Skeletal muscle satellite cell (primary cell): ENCODE measurements around the gene DLGAP4.

Experiments used
- H3K27me3 ChIP-seq: 2 replicates; pipeline ENCODE4 v1.7.0; 2013; ENCODE audit warnings: low read length; ENCODE audit not compliant: control insufficient read depth, insufficient read depth
- H3K36me3 ChIP-seq: 2 replicates; pipeline ENCODE4 v1.7.0; 2013; ENCODE audit warnings: mild to moderate bottlenecking, control low read depth, low read length; ENCODE audit not compliant: insufficient read depth
- H3K4me1 ChIP-seq: 2 replicates; pipeline ENCODE4 v1.7.0; 2013; ENCODE audit warnings: low read length; ENCODE audit not compliant: control insufficient read depth, insufficient read depth
- H3K4me2 ChIP-seq: 2 replicates; pipeline ENCODE4 v1.7.0; 2013; ENCODE audit warnings: mild to moderate bottlenecking, low read length
- H3K4me3 ChIP-seq: 2 replicates; pipeline ENCODE4 v1.7.0; 2013; ENCODE audit warnings: low read length
- H3K9ac ChIP-seq: 2 replicates; pipeline ENCODE4 v1.7.0; 2013; ENCODE audit warnings: mild to moderate bottlenecking, low read depth, low read length, moderate library complexity
- H3K9me3 ChIP-seq: replicated peaks from 2 replicates; pipeline ENCODE4 v1.7.0; 2013; ENCODE audit warnings: mild to moderate bottlenecking, control low read depth, low read length

DLGAP4 gene

DNA sequence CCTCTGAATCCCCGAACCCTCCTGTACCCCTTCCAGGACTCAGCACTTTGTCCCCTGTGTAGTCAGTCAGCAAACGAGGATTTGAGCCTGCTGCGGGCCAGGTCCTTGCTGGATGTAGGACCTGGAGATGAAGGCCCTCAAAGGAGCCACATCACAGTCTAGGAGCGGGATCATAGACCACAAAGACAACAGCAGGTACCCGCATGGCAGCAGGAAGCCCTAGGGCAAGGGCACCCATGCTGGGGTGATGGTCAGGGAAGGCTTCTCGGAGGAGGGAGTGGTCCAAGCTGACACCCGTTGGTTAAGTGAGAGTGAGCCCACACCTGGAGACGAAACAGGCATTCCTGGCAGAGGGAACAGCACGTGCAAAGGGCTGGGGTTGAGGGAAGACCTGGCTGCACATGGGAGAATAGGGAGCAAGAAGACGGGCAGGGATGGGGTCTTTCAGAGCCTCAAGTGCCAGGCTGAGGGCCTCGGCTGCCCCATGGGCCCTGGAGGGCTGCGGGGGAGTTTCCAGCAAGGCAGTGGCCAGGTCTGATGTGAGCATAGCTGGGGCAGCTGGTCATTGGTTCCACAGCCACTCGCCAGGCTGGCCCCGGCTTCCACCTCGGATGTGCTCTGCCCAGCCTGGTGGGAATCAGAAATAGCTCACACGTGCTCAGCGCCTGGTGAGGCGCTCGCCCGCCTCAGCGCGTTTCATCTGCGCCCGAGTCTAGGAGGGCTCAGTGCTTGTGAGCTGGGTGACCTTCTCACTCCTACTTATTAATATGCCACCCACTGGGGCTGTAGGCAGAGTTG, 15.0 kb downstream of the DLGAP4 start:
- H3K9me3 ChIP-seq, result no peaks in the 10 kb centered on the region
- H3K4me1 ChIP-seq, result no peaks in the 10 kb centered on the region
- H3K4me3 ChIP-seq, result no peak overlapping the region
- no peak overlapping the region for H3K4me2 ChIP-seq
- H3K27me3 ChIP-seq, result peaks cover 41% of the 10 kb centered on the region
- H3K36me3 ChIP-seq, result no peaks in the 10 kb centered on the region
- H3K9ac ChIP-seq, result no peak overlapping the region

- no peak overlapping the region for H3K9ac ChIP-seq
- H3K4me1 ChIP-seq, result no peaks in the 10 kb centered on the region
- H3K27me3 ChIP-seq, result peaks cover 34% of the 10 kb centered on the region
Observed at GRCh38 chr20:36322131-36322530, 16.0 kb downstream of the DLGAP4 start.

DNA sequence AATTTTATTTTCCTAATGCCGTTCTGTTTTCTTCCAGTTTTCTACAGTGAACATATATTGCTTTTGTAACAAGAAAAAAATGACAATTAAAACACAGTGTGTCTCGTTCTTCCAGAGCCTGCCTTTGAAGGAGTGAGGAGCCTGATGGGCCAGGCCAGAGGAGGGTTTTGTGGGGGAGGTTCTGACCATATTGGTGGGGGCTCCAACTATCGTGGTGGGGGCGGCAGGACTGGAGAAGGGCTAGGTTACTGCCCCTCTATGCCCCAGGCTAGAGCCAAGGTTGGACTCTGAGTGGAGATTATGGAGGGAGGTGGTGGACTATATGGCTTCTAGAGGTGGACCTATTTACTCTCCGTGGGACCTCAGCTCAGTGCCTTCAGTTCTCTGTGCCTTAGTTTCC, 24.0 kb downstream of the DLGAP4 start:
- H3K4me1 ChIP-seq, result no peaks in the 10 kb centered on the region
- H3K4me2 ChIP-seq, result no peak overlapping the region
- H3K4me3 ChIP-seq, result no peak overlapping the region
- peaks cover 44% of the 10 kb centered on the region for H3K27me3 ChIP-seq
- no peaks in the 10 kb centered on the region for H3K9me3 ChIP-seq
- no peaks in the 10 kb centered on the region for H3K36me3 ChIP-seq
- no peak overlapping the region for H3K9ac ChIP-seq

More at GRCh38 chr20:36322131-36322530, 16.0 kb downstream of the DLGAP4 start:
- H3K4me3 ChIP-seq, result no peak overlapping the region
- no peaks in the 10 kb centered on the region for H3K9me3 ChIP-seq
- no peak overlapping the region for H3K4me2 ChIP-seq
- no peaks in the 10 kb centered on the region for H3K36me3 ChIP-seq

DNA sequence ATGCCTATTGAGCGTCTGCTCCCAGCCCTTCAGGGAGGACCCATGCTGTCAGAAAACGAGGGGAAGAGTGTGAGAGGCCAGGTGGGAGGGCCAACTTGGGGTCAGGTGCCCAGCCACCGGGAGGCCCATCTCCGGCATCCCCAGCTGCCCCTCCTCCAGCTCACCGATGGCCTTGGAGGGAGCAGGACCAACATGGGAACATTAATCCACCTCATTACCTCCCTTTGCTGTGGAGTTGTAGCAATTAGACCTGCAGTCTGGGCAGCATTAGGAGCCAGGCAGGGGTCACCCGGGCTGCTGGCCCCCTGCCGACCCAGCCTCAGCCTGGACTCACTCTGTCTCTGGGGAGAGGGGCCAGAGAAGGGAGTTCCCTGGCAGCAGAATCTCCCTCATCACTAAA, 25.1 kb downstream of the DLGAP4 start:
- Histone ChIP-seq H3K9me3 (no peaks in the 10 kb centered on the region), H3K36me3 (no peaks in the 10 kb centered on the region), H3K4me2 (no peak overlapping the region), H3K9ac (no peak overlapping the region), H3K27me3 (peaks cover 55% of the 10 kb centered on the region), H3K4me1 (no peaks in the 10 kb centered on the region), H3K4me3 (no peak overlapping the region)

GRCh38 chr20:36333841-36334240, 27.7 kb downstream of the DLGAP4 start:
- Histone ChIP-seq H3K4me1 (no peaks in the 10 kb centered on the region), H3K9ac (no peak overlapping the region), H3K4me3 (no peak overlapping the region), H3K36me3 (no peaks in the 10 kb centered on the region), H3K4me2 (no peak overlapping the region), H3K27me3 (peaks cover 72% of the 10 kb centered on the region), H3K9me3 (no peaks in the 10 kb centered on the region)

DNA sequence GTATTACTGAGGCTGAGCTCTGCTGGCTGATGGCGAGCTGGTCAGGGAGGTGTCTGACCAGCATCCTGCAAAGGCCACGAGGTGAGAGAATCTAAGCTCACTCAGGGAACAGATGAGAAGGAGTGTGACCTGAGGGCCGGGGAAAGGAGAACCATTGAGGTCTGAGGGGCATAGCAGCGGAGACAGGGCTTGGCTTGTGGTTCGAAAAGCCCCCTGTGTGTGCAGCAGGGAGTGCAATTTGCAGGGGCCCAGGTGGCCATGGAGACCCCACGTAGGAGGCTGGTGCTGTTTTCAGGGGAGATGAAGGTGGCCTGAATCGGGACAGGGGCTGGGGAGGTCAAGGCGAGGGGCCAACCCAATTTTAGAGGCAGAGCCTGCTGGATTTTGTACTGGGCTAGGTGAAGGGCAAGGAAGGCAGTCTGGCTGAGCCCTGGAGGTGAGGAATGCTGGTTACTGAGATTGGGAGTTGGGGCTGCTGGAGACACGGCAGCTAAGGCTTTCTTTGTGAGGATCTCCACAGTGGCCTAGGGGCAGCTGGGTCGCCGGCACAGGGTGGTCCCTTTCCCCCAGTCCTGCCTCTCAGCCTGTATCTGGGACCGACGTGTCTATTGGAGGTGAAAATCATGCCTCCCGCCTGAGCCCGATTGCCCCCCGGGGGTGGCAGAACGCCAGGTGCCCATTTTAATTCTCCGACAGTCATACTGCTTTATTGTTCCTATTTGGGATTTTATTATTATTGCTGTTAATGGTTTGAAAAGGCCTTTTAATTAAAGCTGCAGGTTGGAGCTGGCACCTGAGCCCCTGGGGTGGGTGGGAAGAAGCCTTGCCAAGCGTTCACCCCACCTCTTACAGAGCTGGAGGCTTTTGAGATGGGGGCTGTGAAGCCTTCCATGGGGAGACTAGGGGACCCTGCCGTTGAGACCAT, 28.4 kb downstream of the DLGAP4 start:
- Histone ChIP-seq H3K4me1 (no peaks in the 10 kb centered on the region), H3K9ac (no peak overlapping the region), H3K4me3 (no peak overlapping the region), H3K4me2 (no peak overlapping the region), H3K36me3 (no peaks in the 10 kb centered on the region), H3K9me3 (no peaks in the 10 kb centered on the region), H3K27me3 (peaks cover 75% of the 10 kb centered on the region)

DNA sequence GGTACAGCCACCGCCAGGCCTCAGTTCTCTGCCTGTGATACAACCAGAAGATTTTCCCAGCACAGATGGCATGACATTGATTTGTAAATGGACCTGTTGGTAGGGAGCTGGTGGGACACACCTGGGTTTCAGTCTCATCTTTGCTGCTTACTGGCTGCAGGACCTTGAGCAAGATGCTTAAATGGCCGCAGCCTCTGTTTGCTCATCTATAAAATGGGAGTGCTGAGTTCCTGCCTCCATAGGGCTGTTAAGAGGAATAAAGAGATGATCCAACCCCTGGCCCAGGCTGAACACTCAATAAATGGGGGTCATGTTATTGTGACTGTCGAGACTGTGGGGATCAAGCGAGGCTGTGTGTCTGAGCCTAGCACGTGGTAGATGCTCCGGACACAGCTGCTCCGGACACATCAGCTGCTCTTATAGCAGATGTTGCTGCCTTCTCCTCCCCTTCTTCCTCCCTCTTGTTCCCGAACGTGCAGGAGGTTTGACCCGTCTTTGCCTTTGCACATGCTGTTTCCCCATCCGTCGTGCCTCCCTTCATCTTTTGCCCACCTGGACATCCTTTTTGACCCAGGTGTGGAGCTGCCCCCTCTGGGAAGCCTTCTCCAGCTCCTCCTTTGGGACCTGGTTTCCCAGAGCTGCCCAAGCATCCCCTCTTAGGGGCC, 29.2 kb downstream of the DLGAP4 start:
- Histone ChIP-seq H3K4me1 (no peaks in the 10 kb centered on the region), H3K9ac (no peak overlapping the region), H3K9me3 (no peaks in the 10 kb centered on the region), H3K4me2 (no peak overlapping the region), H3K27me3 (peaks cover 83% of the 10 kb centered on the region), H3K36me3 (no peaks in the 10 kb centered on the region), H3K4me3 (no peak overlapping the region)

- no peak overlapping the region for H3K9ac ChIP-seq
- H3K4me3 ChIP-seq, result no peak overlapping the region
- H3K36me3 ChIP-seq, result no peaks in the 10 kb centered on the region
- H3K4me1 ChIP-seq, result no peaks in the 10 kb centered on the region
- H3K4me2 ChIP-seq, result no peak overlapping the region
- H3K27me3 ChIP-seq, result peaks cover 78% of the 10 kb centered on the region
- no peaks in the 10 kb centered on the region for H3K9me3 ChIP-seq
Observed at GRCh38 chr20:36336204-36336603, 30.1 kb downstream of the DLGAP4 start.

- Histone ChIP-seq H3K4me3 (no peak overlapping the region), H3K27me3 (peaks cover 69% of the 10 kb centered on the region), H3K36me3 (no peaks in the 10 kb centered on the region), H3K4me1 (no peaks in the 10 kb centered on the region), H3K4me2 (no peak overlapping the region), H3K9ac (no peak overlapping the region), H3K9me3 (no peaks in the 10 kb centered on the region)
Observed at GRCh38 chr20:36336954-36337704, 31.0 kb downstream of the DLGAP4 start.

DNA sequence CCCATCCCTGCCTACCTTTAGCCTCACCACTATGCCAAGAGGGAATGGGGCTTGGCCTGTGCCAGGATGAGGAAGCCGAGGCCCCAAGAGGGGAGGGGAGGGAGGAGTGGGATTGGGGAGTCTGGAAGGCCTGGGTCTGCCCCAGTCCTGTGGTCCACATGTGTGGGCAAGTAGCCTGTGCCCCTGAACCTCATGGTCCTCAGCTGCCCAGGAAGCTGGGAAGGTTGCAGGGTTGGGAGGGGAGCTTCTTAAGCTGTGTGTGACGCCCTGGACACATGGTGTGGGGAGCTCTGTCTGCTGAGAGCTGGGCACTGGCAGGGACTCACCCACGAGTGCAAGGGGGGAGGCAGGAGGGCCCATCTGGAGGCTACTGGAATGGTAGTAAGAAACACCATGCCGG, 31.7 kb downstream of the DLGAP4 start:
- H3K9me3 ChIP-seq, result no peaks in the 10 kb centered on the region
- no peak overlapping the region for H3K9ac ChIP-seq
- H3K4me3 ChIP-seq, result no peak overlapping the region
- no peaks in the 10 kb centered on the region for H3K36me3 ChIP-seq
- H3K4me1 ChIP-seq, result no peaks in the 10 kb centered on the region
- peaks cover 70% of the 10 kb centered on the region for H3K27me3 ChIP-seq
- H3K4me2 ChIP-seq, result no peak overlapping the region
